GM15510 (cell line): ENCODE results near the gene NOC4L.

ENCODE experiments used
- POLR2A ChIP-seq: IDR thresholded peaks from 3 replicates; pipeline ENCODE4 v1.6.1; 2011; ENCODE audit warnings: borderline replicate concordance; ENCODE audit not compliant: insufficient read length; ENCODE audit errors: extremely low read depth

Gene NOC4L

DNA sequence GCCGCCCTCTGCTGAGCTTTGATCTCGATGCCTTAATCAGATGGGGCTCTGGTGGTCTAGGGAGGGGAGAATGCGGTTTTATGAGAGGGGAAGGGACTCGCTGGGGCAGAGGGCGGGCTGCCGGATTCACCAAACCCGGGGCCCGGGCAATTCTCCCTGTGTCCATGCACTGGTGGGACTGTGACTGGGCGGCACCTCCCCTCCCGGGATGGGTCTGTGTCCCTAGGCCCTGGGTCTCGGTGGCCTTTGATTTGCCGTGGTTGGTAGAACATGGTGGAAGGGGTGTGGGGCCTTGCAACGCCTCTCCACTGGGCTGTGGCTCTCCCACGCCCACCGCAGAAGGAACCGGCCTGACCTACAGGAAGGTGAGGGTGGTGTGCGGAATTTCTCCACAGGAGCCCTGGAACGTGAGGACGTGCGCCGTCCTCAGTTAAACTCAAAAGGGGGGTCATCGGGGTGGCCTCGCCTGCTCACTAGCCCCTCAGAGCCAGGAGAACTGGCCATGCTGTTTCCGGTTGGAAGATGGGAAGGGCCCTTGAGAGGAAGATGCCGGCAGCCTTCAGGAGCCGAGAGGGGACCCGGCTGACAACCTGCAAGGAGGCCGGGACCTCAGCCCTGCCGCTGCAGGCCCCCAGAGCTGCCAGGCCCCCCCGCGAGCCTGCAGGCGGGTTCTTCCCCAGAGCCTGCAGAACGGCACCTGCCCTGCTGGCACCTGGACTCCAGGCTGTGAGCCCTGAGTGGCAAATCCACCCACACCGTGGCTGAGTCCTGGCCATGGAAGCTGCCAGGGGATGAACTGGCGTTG lies 43.6 kb downstream of the NOC4L start:
- no peak for TF ChIP-seq POLR2A

- no peak for TF ChIP-seq POLR2A
These were observed 44.2 kb downstream of the NOC4L start for GRCh38 chr12:132188451-132188901.

DNA sequence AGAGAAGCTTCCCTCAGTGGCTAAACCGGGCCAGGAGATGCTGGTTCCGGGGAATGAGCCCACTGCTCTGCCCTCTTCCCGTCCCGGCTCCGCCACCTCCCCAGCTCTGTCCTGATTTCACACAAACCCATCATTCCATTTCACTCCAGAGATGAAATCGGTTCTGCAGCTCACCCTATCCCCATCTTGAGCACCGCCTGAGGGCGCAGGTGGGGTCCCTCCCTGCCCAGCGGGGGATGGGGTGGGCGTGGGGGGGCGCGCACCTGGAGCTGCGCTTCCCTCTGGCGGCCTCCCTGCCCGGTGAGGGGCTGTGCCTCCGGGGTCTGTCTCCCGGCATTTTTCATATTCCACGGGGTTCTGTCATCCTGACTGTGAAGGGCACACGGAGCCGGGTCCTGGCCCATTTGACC lies 44.7 kb downstream of the NOC4L start:
- TF ChIP-seq POLR2A, result no peak

- TF ChIP-seq POLR2A, result no peak
These were observed 45.2 kb downstream of the NOC4L start for GRCh38 chr12:132189378-132190011.

DNA sequence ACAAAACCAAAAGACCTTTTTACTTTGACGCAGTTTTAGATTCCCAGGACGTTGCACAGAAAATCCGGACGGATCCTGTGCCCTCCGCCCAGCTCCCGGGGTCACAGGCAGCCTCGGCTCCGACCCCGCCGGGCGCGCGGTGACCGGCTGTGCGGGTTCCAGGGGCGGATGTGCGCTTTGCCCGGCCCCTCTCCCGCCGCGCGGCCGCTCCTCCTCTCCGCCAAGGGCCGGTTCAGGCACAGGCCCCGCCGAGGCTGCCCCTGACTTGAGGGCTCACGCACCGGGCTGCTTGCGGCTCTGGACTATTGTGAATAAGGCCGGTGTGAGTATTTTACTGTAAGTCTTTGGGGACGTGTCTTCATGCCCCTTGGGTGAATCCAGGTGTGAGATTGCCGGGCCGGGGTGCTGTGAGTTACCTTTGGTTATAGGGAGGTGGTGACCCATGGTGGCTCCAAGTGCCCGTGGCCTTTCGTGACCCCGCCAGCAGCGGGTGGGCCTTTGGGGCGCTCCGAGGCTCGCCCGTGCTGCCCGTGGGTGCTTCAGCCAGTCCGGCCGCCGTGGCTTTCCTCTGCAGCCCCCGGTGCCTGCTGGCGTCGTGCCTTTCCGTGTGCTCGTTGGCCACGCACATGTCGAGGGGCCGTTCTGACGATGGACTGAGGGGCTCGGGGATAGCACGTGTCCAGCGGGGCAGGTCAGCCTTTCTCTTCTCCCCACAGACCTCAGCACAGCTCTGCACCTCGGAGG lies 45.9 kb downstream of the NOC4L start:
- TF ChIP-seq POLR2A, result no peak

DNA sequence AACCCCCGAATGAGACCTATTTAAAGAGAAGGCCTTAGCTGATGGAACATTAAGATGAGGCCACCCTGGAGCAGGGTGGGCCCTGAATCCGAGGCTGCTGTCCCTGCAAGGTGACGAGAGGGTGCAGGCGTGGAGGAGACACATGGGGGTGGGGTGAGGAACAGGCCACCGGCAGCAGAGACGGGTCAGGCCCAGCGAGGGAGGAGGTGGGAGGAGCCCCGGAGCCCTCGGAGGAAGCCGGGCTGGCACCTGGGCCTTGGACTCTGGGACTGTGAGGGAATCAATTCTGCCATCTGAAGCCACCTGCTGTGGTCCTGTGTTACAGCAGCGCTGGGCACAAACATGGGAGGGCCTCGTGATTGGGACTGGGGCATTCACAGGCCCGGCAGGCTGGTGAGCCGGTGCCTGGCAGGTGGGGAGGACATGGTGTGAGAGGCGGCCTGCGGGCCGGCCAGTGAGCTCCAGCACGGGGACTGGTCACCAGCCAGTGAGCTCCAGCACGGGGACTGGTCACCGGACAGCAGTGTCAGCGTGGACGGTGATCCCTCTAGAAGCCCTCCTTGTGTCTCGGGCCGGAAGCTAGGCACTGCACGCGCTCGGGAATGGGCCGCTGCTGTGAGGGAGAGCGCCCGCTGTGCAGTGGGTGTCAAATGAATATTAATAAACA lies 46.7 kb downstream of the NOC4L start:
- no peak for TF ChIP-seq POLR2A

- no peak for TF ChIP-seq POLR2A
These were observed 47.7 kb downstream of the NOC4L start for GRCh38 chr12:132191715-132192553.

- no peak for TF ChIP-seq POLR2A
These were observed 49.8 kb downstream of the NOC4L start for GRCh38 chr12:132194056-132194455.

- no peak for TF ChIP-seq POLR2A
These were observed 50.3 kb downstream of the NOC4L start for GRCh38 chr12:132194556-132194955.

- no peak for TF ChIP-seq POLR2A
These were observed 52.0 kb downstream of the NOC4L start for GRCh38 chr12:132196038-132196872.

- TF ChIP-seq POLR2A, result no peak
These were observed 52.7 kb downstream of the NOC4L start for GRCh38 chr12:132196873-132197390.

DNA sequence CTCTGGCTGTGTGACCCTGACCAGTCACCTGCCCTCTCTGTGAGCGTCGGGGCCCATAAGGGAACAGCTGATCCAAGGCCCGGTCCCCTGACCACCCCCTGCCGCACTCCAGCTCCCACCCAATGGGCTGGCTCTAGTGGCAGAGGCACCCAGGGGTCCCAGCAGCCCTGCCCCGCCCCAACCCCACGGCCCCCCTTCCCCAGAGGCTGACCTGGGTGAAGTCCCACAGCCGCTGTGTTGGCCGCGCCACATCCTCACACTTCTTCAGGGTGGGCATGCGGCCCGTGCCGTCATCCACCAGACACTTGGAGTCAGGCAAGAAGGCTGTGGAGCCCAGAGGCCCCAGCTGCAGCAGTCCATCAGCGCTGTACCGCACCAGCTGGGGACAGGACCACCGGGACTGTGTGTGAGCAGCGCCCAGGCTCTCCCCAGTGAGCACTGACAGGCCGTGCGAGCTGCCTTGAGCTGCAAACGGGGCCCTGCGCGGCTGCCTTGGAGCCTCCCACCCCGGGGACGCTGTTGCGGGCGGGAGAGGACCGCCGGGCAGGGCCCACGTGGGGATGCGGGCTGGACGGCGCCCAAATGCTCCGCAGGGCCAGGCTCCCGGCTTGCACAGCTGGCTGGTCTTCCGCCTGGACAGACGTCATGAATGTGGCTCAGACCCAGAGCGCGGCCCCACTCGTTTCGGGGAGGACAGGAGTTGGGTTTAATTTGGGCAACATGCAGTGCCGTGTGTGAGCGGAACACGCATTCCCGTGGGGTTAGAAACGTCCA lies 53.5 kb downstream of the NOC4L start:
- no peak for TF ChIP-seq POLR2A
